Breast epithelium (tissue), 4 donors: Measurements from ENCODE around the gene HOXC5. TPM values are rescaled to one million over a fixed set of nuclear protein-coding genes. Genes with fewer than 3 reads are reported as not detected.

ENCODE experiments used
- DNase-seq, 2 donors: peaks; one replicate each; pipeline ENCODE4 v3.0.0-alpha.2; 2019; ENCODE audit warnings: low spot score in 2 of 2
- H3K27ac ChIP-seq, 2 donors: fragments of 200-600 bp; sonication (generic) in 1 of 2; one replicate each; pipeline ENCODE4 v1.5.1; 2016 to 2019; ENCODE audit warnings: mild to moderate bottlenecking in 1 of 2
- H3K27me3 ChIP-seq, 2 donors: fragments of 200-600 bp; sonication (generic) in 1 of 2; one replicate each; pipeline versions ENCODE4 v1.5.1 to v1.6.0; 2017 to 2019; ENCODE audit warnings: control low read depth in 1 of 2, mild to moderate bottlenecking in 1 of 2
- H3K36me3 ChIP-seq: fragments of 200-600 bp; one replicate; pipeline ENCODE4 v1.5.1; 2019
- H3K4me1 ChIP-seq, 2 donors: fragments of 200-600 bp; sonication (generic); one replicate each; pipeline ENCODE4 v1.5.1; 2016 to 2019; ENCODE audit warnings: control low read depth in 1 of 2
- H3K4me3 ChIP-seq, 3 donors: fragments of 200-600 bp; sonication (generic); 1 replicate in 2 of 3; 2 replicates in 1 of 3; pipeline ENCODE4 v1.5.1; 2016 to 2019; ENCODE audit warnings: mild to moderate bottlenecking in 3 of 3, moderate library complexity in 2 of 3
- H3K9me3 ChIP-seq, 2 donors: fragments of 200-600 bp; sonication (generic) in 1 of 2; one replicate each; pipeline ENCODE4 v1.5.1; 2016 to 2019; ENCODE audit warnings: control low read depth in 1 of 2
- POLR2A ChIP-seq: fragments of 450-650 bp; IDR thresholded peaks from one replicate; pipeline ENCODE4 v1.6.1; 2016; ENCODE audit warnings: antibody characterized with exemption, mild to moderate bottlenecking, moderate library complexity
- POLR2AphosphoS5 ChIP-seq, 3 donors: sonication (generic); formaldehyde crosslinking; IDR thresholded peaks; one replicate each; pipeline ENCODE4 v1.6.1; 2017; ENCODE audit warnings: antibody characterized with exemption in 3 of 3
- intact Hi-C: fragments of 100-400 bp; cut with DNase I; formaldehyde crosslinking; loops from one replicate; pipeline ENCODE4 v1.15.1; 2023; ENCODE audit warnings: low total_unique reads
- total RNA-seq, 3 donors: library from RNA; depleted of rRNA; stranded (reverse); fragments of >200 nt; gene quantifications; one replicate each; pipeline ENCODE4 v1.1.0, GENCODE V29; 2016
- TF ChIP-seq, protein P1 (sequence below), 3 donors: fragments of 450-650 bp; IDR thresholded peaks; one replicate each; pipeline ENCODE4 v1.5.1; 2016 to 2017; ENCODE audit warnings: antibody characterized with exemption in 3 of 3, mild to moderate bottlenecking in 3 of 3, moderate library complexity in 3 of 3

HOXC5 gene
- total RNA-seq, 3 donors from 2014 or later = 0.73 to 0.98 (median 0.96) TPM

DNA sequence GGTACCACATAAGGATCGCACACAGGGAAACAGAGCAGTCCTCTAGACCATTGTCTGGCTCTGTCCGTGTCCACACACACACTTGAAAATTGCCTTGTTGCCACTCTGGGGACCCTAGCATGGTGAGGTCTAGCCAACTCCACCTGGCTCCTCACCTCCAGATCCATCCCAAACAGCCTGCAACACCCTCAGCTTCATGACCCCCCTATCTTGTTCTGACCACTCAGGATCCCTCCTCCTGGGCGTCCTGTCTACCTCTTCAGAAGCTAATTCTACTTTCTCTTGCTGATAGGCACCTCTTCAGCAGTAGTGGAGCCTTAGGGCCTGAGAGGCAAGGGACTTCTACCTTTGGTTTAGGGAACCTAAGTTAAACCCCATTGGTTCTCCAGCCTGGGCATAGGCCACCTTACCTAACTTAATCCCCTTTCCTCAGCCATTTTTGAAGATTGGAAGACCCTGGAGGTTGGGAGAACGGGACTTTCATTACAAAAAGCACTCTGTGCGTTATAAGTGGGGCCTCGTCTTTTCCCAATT lies 697 bp upstream of the HOXC5 start:
- no peaks in the 10 kb centered on the region for H3K27me3 ChIP-seq
- peak overlapping the region; percentile 84 to 89 for H3K27ac ChIP-seq
- H3K4me1 ChIP-seq = peaks cover 5 to 7% of the 10 kb centered on the region in 2 donors
- H3K4me3 ChIP-seq = peak overlapping the region in 2 of 3 donors; percentile 59 to 73
- H3K36me3 ChIP-seq = no peaks in the 10 kb centered on the region
- no peaks in the 10 kb centered on the region for H3K9me3 ChIP-seq
- TF ChIP-seq POLR2A (no peak), POLR2AphosphoS5 (IDR thresholded peaks at IDR 0.05) (no peak)
- intact Hi-C loops = no loop called here
- DNase-seq = no peak

DNA sequence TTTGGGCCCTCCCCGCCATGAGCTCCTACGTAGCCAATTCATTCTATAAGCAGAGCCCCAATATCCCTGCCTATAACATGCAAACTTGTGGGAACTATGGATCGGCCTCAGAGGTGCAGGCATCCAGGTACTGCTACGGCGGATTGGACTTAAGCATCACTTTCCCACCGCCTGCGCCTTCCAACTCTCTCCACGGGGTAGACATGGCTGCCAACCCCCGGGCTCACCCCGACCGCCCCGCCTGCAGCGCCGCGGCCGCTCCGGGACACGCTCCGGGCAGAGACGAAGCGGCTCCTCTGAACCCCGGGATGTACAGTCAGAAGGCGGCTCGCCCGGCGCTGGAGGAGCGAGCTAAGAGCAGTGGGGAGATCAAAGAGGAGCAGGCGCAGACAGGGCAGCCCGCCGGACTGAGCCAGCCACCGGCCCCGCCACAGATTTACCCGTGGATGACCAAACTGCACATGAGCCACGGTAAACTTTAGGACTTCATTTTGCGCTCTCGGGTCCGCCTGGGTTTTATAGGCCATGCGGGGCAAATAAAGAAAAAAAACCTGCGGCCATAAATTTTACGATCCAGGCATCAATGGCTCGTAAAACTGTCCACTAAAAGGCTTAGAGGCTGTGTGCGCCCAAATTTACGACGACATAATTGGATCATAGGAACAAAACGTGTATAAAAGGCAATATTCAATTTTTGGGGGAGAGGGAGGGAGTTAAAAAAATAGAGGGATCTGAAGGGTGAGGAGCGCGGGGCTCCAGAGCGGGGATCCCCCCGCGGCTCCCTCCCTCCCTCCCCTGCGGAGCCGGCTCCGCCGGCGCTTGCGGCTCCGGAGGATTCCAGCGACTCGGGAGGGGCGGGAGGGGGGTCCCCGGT lies 493 bp downstream of the HOXC5 start:
- no peaks in the 10 kb centered on the region for H3K27me3 ChIP-seq
- TF ChIP-seq, protein P1, sequence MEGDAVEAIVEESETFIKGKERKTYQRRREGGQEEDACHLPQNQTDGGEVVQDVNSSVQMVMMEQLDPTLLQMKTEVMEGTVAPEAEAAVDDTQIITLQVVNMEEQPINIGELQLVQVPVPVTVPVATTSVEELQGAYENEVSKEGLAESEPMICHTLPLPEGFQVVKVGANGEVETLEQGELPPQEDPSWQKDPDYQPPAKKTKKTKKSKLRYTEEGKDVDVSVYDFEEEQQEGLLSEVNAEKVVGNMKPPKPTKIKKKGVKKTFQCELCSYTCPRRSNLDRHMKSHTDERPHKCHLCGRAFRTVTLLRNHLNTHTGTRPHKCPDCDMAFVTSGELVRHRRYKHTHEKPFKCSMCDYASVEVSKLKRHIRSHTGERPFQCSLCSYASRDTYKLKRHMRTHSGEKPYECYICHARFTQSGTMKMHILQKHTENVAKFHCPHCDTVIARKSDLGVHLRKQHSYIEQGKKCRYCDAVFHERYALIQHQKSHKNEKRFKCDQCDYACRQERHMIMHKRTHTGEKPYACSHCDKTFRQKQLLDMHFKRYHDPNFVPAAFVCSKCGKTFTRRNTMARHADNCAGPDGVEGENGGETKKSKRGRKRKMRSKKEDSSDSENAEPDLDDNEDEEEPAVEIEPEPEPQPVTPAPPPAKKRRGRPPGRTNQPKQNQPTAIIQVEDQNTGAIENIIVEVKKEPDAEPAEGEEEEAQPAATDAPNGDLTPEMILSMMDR (IDR thresholded peaks at IDR 0.05) = no peak
- TF ChIP-seq POLR2AphosphoS5 (IDR thresholded peaks at IDR 0.05) = no peak
- TF ChIP-seq POLR2A = no peak
- peaks cover 5 to 10% of the 10 kb centered on the region in 2 donors for H3K4me1 ChIP-seq
- H3K27ac ChIP-seq = peak overlapping the region; percentile 52 to 71
- no peaks in the 10 kb centered on the region for H3K36me3 ChIP-seq
- DNase-seq = no peak
- H3K9me3 ChIP-seq = no peaks in the 10 kb centered on the region
- peak overlapping the region; percentile 45 to 73 (median 59) for H3K4me3 ChIP-seq
- intact Hi-C loops = no loop called here

DNA sequence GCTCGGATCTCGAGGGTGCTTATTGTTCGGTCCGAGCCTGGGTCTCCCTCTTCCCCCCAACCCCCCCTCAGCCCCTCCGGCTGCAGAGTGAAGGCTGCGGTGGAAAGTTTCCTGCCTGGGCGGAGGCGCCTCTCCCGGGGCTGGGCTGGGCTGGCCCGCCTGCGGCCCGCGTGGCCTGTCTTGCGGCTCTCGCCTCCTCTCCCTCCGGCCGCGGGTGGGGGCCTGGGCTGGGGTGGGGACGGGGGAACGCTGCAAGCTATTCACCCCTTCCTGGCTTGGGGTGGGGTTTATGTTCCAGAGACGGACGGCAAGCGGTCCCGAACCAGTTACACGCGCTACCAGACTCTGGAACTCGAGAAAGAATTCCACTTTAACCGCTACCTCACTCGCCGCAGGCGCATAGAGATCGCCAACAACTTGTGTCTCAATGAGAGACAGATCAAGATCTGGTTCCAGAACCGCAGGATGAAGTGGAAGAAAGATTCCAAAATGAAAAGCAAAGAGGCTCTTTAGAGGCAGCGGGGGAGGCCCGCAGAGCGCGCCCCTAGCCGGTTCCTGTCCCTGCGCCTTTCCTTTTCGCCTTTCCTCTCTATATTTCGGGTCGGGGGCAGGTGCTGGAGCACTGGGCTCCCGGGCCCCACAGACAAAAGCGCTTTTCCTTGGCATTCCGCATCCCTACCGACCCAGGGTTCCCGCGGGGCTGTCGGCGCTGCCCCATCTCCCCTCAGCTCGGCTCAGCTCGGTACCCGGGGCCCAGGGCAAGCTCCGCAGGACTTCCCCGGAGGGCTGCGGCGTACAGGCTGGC lies 1.3 kb downstream of the HOXC5 start:
- intact Hi-C loops = no loop called here
- Histone ChIP-seq H3K27ac (peak overlapping the region; percentile 52 to 71), H3K27me3 (no peaks in the 10 kb centered on the region), H3K4me1 (peaks cover 5 to 12% of the 10 kb centered on the region in 2 donors), H3K9me3 (no peaks in the 10 kb centered on the region), H3K36me3 (no peaks in the 10 kb centered on the region), H3K4me3 (peak overlapping the region; percentile 45 to 73 (median 59))
- TF ChIP-seq, protein P1 (IDR thresholded peaks at IDR 0.05) = no peak
- no peak for TF ChIP-seq POLR2AphosphoS5 (IDR thresholded peaks at IDR 0.05)
- TF ChIP-seq POLR2A = no peak
- DNase-seq = no peak

DNA sequence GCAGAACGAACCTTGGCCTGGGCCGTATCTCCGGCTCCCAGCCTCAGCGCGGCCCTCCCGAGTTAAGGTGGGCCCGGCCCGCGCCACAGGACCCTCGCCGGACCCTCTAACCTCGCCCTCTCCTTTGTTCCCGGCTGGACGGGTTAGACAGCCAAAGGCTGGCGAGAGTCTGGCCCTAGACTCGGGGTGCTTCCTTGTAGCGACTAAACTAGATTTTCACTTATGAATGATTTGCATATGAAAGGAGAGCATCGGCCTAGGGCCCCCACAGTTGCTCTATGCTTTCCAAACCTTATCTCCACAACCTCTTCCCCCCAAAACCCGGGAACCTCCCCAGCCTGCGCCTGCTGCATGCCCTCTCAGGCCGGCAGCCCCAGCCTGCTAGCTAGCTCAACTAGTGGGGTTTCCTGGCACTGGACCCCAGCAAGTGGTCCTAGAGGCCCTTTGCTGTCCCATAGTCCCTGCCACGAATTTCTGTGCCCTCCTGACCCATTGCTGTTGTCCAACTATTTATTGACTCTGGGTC lies 2.0 kb downstream of the HOXC5 start:
- TF ChIP-seq, protein P1 (IDR thresholded peaks at IDR 0.05) = no peak
- TF ChIP-seq POLR2A = no peak
- no peak for TF ChIP-seq POLR2AphosphoS5 (IDR thresholded peaks at IDR 0.05)
- Histone ChIP-seq H3K27me3 (no peaks in the 10 kb centered on the region), H3K4me1 (peaks cover 5 to 12% of the 10 kb centered on the region in 2 donors), H3K36me3 (no peaks in the 10 kb centered on the region), H3K9me3 (no peaks in the 10 kb centered on the region), H3K4me3 (peak overlapping the region; percentile 45 to 73 (median 59)), H3K27ac (peak overlapping the region in 1 of 2 donors; percentile 71)
- intact Hi-C loops = no loop called here
- DNase-seq = no peak

DNA sequence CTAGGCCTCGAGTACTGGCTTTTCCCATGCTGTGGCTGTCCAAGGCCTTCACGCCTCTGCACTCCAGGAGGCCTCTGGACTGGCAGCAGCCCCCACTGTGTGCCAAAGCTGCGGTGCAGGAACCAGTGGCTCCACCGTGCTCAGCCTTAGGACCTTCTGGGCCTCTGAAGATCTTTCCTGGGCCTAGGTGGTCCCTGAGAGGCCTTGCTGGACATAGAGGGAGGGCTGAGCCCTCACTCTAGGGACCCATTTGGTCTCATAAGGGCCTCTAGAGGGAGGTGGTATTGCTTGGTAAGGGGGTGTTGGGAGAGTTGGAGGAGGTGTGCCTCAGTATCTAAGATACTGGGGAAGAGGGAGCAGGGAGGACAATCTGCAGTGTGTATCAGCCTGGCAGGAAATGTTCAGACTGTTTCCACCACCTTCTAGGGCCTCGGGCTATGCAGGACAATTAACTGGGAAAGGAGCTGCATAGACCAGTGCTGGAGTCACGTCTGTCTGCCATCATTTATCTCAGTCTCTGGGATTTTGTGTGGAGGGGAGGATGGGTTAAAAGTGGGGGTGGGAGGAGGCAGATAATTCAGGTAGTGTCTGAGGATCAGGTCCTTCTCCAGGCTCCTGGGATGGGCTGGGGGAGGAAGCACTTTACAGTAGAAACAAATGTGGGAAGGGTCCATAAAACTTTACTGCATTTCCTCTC lies 2.9 kb downstream of the HOXC5 start:
- peak overlapping the region in 1 of 2 donors; percentile 38 for H3K27ac ChIP-seq
- no peaks in the 10 kb centered on the region for H3K27me3 ChIP-seq
- H3K36me3 ChIP-seq = no peaks in the 10 kb centered on the region

More for the DNA sequence above, 2.9 kb downstream of the HOXC5 start:
- Histone ChIP-seq H3K4me3 (no peak overlapping the region), H3K9me3 (no peaks in the 10 kb centered on the region), H3K4me1 (peaks cover 5 to 12% of the 10 kb centered on the region in 2 donors)
- intact Hi-C loops = no loop called here
- DNase-seq = no peak
- no peak for TF ChIP-seq POLR2AphosphoS5 (IDR thresholded peaks at IDR 0.05)
- no peak for TF ChIP-seq POLR2A
- TF ChIP-seq, protein P1 (IDR thresholded peaks at IDR 0.05) = no peak
